Osteocyte (in vitro differentiated cells): ENCODE results near the gene ELANE. TPM values are rescaled to one million over a fixed set of nuclear protein-coding genes. Genes with fewer than 3 reads are reported as not detected.

ENCODE experiments used
- DNase-seq: peaks from one replicate; pipeline ENCODE4 v3.0.0; 2021; ENCODE audit warnings: mixed read lengths; ENCODE audit not compliant: unreplicated experiment; ENCODE audit errors: extremely low spot score
- H3K27ac Mint-ChIP-seq: one replicate; pipeline ENCODE4 v1.8.0; 2021; ENCODE audit warnings: mild to moderate bottlenecking, mixed read lengths; ENCODE audit not compliant: unreplicated experiment
- H3K27me3 Mint-ChIP-seq: one replicate; pipeline ENCODE4 v1.8.0; 2021; ENCODE audit warnings: mixed read lengths; ENCODE audit not compliant: unreplicated experiment
- H3K36me3 Mint-ChIP-seq: one replicate; pipeline ENCODE4 v1.8.0; 2021; ENCODE audit warnings: mixed read lengths; ENCODE audit not compliant: unreplicated experiment
- H3K4me1 Mint-ChIP-seq: one replicate; pipeline ENCODE4 v1.8.0; 2021; ENCODE audit warnings: mixed read lengths; ENCODE audit not compliant: unreplicated experiment
- H3K4me3 Mint-ChIP-seq: one replicate; pipeline ENCODE4 v1.8.0; 2021; ENCODE audit warnings: mild to moderate bottlenecking, moderate library complexity, mixed read lengths; ENCODE audit not compliant: unreplicated experiment
- H3K9me3 Mint-ChIP-seq: one replicate; pipeline ENCODE4 v1.8.0; 2021; ENCODE audit warnings: mixed read lengths; ENCODE audit not compliant: unreplicated experiment
- total RNA-seq: library from RNA; stranded (reverse); gene quantifications from 2 replicates; pipeline ENCODE4 v1.2.1, GENCODE V29; 2021
- TF ChIP-seq, protein P1 (sequence below): fragments of 200-600 bp; sonication (generic); IDR thresholded peaks from 2 replicates; pipeline ENCODE4 v1.5.0; 2021; ENCODE audit warnings: antibody characterized with exemption, mild to moderate bottlenecking, moderate library complexity

ELANE gene
- total RNA-seq, 1 donor from 2014 or later = 1.2 TPM

DNA sequence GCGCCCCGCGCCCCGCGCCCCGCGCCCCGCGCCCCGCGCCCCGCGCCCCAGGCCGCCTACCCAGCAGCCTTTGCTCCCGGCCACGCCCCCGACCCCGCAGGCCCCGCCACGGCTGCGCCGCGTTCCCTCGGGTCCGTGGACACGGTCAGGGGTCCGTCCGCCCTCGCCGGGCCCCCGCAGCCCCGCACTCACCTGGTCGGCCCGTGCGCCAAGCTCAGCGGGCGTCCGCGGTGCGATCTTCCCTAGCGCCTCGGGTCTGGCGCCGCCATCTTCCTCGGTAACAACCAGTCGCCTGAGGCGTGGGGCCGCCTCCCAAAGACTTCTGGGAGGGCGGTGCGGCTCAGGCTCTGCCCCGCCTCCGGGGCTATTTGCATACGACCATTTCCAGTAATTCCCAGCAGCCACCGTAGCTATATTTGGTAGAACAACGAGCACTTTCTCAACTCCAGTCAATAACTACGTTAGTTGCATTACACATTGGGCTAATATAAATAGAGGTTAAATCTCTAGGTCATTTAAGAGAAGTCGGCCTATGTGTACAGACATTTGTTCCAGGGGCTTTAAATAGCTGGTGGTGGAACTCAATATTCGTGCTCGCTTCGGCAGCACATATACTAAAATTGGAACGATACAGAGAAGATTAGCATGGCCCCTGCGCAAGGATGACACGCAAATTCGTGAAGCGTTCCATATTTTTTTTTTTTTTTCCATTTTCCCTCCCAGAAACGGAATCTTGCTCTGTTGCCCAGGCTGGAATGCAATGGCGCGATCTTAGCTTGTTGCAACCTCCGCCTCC, 41.0 kb downstream of the ELANE start, which contains the start of the genes MED16 and RNU6-9:
Gene MED16, minus strand, starts transcription at position 294 of the 796 bp plus-strand sequence. CDS start 2,056 bp downstream, outside the sequence.
Gene RNU6-9, plus strand, starts transcription at position 591 of the 796 bp plus-strand sequence.
- Mint-ChIP-seq H3K4me1 (peaks cover 17% of the 10 kb centered on the region), H3K27me3 (no peaks in the 10 kb centered on the region), H3K4me3 (peak within 1 kb of the TSS; percentile 82), H3K9me3 (no peaks in the 10 kb centered on the region), H3K27ac (peak within 1 kb of the TSS; percentile 99), H3K36me3 (peaks cover 7% of the 10 kb centered on the region)
- TF ChIP-seq, protein P1, sequence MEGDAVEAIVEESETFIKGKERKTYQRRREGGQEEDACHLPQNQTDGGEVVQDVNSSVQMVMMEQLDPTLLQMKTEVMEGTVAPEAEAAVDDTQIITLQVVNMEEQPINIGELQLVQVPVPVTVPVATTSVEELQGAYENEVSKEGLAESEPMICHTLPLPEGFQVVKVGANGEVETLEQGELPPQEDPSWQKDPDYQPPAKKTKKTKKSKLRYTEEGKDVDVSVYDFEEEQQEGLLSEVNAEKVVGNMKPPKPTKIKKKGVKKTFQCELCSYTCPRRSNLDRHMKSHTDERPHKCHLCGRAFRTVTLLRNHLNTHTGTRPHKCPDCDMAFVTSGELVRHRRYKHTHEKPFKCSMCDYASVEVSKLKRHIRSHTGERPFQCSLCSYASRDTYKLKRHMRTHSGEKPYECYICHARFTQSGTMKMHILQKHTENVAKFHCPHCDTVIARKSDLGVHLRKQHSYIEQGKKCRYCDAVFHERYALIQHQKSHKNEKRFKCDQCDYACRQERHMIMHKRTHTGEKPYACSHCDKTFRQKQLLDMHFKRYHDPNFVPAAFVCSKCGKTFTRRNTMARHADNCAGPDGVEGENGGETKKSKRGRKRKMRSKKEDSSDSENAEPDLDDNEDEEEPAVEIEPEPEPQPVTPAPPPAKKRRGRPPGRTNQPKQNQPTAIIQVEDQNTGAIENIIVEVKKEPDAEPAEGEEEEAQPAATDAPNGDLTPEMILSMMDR = no peak
- DNase-seq = peak; percentile 97

DNA sequence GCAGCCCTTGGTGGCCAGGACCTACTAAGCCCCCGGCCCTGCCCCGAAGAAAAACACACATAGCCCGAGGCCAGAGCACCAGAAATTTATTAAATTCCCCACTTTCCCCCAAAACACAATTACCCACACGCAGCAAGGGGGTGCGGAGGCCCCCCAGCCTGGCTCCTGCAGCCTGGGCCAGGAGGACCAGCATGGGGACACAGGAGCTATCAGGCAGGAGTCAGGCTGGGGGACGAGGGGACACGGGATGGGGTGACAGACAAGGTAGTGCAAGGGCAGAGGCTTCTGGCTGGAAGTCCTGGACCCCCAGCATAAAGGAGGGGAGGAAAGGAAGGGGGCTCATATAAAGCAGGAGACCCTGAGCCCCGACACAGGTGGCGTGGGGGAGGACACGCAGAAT, 44.3 kb downstream of the ELANE start:
- Mint-ChIP-seq H3K27me3 (no peaks in the 10 kb centered on the region), H3K27ac (no peak overlapping the region), H3K9me3 (no peaks in the 10 kb centered on the region), H3K36me3 (peaks cover 7% of the 10 kb centered on the region), H3K4me3 (no peak overlapping the region), H3K4me1 (peaks cover 13% of the 10 kb centered on the region)
- DNase-seq = no peak
- TF ChIP-seq, protein P1 = no peak

DNA sequence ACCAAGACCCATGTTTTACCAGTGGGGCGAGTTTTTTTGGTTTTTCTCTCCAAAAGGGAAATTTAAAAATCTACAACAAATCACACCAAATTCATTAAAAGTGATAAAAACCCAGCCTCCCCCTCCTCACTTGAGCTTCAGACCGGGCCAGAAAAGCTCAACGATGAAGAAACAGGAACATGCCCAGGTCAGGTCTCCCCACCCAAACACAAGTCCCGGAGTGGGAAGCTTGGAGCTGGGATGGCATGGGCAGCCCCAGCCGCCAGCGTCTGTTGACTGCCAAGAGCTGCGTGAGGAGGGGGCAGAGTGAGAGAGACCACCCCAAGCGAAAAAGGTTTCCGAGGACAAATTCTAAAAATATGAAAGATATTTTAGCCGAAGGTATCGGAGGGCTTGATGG, 44.9 kb downstream of the ELANE start:
- Mint-ChIP-seq H3K9me3 (no peaks in the 10 kb centered on the region), H3K36me3 (peaks cover 7% of the 10 kb centered on the region), H3K27me3 (no peaks in the 10 kb centered on the region), H3K4me1 (peaks cover 11% of the 10 kb centered on the region), H3K4me3 (no peak overlapping the region), H3K27ac (no peak overlapping the region)
- TF ChIP-seq, protein P1 = no peak
- no peak for DNase-seq

DNA sequence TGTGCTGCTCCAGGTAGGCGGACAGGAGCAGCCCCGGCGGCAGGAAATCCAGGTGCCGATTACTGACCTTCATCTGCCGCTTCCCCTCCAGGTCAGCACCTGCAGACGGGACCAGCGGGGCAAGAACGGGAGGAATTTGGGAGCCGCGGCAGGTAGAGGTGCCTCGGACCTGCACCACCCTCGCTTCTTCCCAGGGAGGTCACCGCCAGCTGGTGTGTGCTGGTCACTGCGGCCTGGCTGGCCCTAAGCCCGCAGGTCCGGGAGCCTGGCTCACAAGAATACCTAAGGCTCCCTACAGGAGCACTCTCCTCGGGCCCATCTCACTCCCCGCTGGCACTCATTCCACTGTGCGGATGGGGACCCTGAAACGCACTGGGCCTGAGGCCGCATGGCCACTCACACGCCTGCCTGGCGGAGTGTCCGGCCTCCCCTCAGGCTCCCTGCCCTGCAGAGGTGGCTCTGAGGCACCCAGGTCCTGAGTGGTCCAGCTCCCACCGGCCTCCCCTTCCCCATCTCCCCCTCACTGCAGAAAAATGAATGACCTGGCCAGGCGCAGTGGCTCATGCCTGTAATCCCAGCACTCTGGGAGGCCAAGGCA, 45.4 kb downstream of the ELANE start:
- Mint-ChIP-seq H3K27ac (no peak overlapping the region), H3K36me3 (peaks cover 7% of the 10 kb centered on the region), H3K9me3 (no peaks in the 10 kb centered on the region), H3K27me3 (no peaks in the 10 kb centered on the region), H3K4me1 (peaks cover 9% of the 10 kb centered on the region), H3K4me3 (no peak overlapping the region)
- TF ChIP-seq, protein P1 = no peak
- DNase-seq = no peak

DNA sequence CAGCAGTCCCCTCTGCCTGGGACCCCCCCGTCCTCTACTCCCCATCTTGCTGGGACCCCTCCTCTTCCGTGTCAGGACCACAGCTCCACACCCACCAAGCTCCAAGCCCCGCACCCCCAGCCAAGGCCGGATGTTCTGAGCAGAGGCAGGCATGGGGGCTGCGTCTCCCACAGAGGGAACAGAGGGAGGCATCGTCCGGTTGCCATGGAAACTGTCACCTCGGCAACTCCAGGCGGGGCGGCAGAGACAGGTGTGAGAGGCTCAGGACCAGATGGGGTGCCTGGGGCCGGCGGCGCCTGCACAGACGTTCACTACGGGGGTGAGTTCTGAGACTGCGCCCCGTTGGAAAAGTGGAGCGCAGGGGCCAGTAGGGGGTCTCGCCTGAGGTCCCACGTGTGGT, 46.6 kb downstream of the ELANE start:
- Mint-ChIP-seq H3K27ac (no peak overlapping the region), H3K27me3 (no peaks in the 10 kb centered on the region), H3K4me1 (peaks cover 6% of the 10 kb centered on the region), H3K36me3 (peaks cover 9% of the 10 kb centered on the region), H3K4me3 (no peak overlapping the region), H3K9me3 (no peaks in the 10 kb centered on the region)
- no peak for DNase-seq
- TF ChIP-seq, protein P1 = no peak
